Heart left ventricle (tissue), 16 donors: ENCODE measurements around the gene C1orf122. TPM values are rescaled to one million over a fixed set of nuclear protein-coding genes. Genes with fewer than 3 reads are reported as not detected.

Source experiments
- ATAC-seq, 4 donors: fragments of 200-7000 bp; cut with Tn5 transposase; one replicate each; pipeline ENCODE4 v1.9.1; 2020 to 2022; ENCODE audit warnings: moderate library complexity in 4 of 4, mild to moderate bottlenecking in 3 of 4, moderate number of reproducible peaks in 1 of 4
- DNase-seq, 5 donors: peaks; one replicate each; pipeline ENCODE4 v3.0.0-alpha.2; 2020
- H3K27ac ChIP-seq, 12 donors: fragments of 200-600 bp; sonication (generic) in 4 of 12; one replicate each; pipeline versions ENCODE4 v1.5.0 to v1.8.0; 2016 to 2022; ENCODE audit warnings: mild to moderate bottlenecking in 2 of 12
- H3K27me3 ChIP-seq, 9 donors: fragments of 200-600 bp; sonication (generic) in 2 of 9; one replicate each; pipeline versions ENCODE4 v1.5.1 to v1.8.0; 2016 to 2022; ENCODE audit warnings: mild to moderate bottlenecking in 3 of 9
- H3K36me3 ChIP-seq, 9 donors: fragments of 200-600 bp; sonication (generic) in 2 of 9; one replicate each; pipeline versions ENCODE4 v1.5.0 to v1.8.0; 2018 to 2022; ENCODE audit warnings: mild to moderate bottlenecking in 2 of 9
- H3K4me1 ChIP-seq, 12 donors: fragments of 200-600 bp; sonication (generic) in 4 of 12; one replicate each; pipeline versions ENCODE4 v1.5.0 to v1.8.0; 2016 to 2022; ENCODE audit warnings: mild to moderate bottlenecking in 3 of 12
- H3K4me3 ChIP-seq, 12 donors: fragments of 200-600 bp; sonication (generic) in 4 of 12; one replicate each; pipeline versions ENCODE4 v1.5.0 to v1.8.0; 2017 to 2022; ENCODE audit warnings: mild to moderate bottlenecking in 9 of 12, moderate library complexity in 4 of 12
- H3K9me3 ChIP-seq, 12 donors: fragments of 200-600 bp; sonication (generic) in 4 of 12; one replicate each; pipeline versions ENCODE4 v1.5.0 to v1.8.0; 2016 to 2022; ENCODE audit warnings: mild to moderate bottlenecking in 1 of 12
- CTCF ChIP-seq, 12 donors: fragments of 200-600 bp; sonication (generic) in 4 of 12; IDR thresholded peaks; one replicate each; pipeline versions ENCODE4 v1.5.0 to v1.8.0; 2018 to 2022; ENCODE audit warnings: antibody characterized with exemption in 12 of 12, mild to moderate bottlenecking in 5 of 12
- POLR2A ChIP-seq, 2 donors: fragments of 450-650 bp; IDR thresholded peaks; one replicate each; pipeline ENCODE4 v1.6.1; 2017; ENCODE audit warnings: antibody characterized with exemption in 2 of 2, mild to moderate bottlenecking in 2 of 2, moderate library complexity in 2 of 2
- WGBS, 4 donors: extraction: QIAGEN DNeasy Blood & Tissue Kit in 2 of 4; methylation state at CpG; one replicate each; pipeline versions ENCODE4 v1.1.5 to v1.1.7; 2013 to 2018; 5-methylcytosine and 5-hydroxymethylcytosine counted together
- intact Hi-C, 10 donors: fragments of 100-400 bp; cut with DNase I; formaldehyde crosslinking; loops; one replicate each; pipeline versions ENCODE4 v1.11.1 to v1.14.2; 2022
- polyA plus RNA-seq, 2 donors: library from polyadenylated mRNA; stranded (reverse); fragments of 200-250 nt; gene quantifications; one replicate each; pipeline ENCODE4 v1.2.3, GENCODE V29; 2013
- total RNA-seq, 9 donors: library from RNA; depleted of rRNA in 2 of 9; stranded (reverse); fragments of >200 nt in 2 of 9; fragmentation: NEBNext Ultra II Directional in 3 of 9; extraction: Animal tissue kit (Norgen Biotek cat#: 25700) in 3 of 9; gene quantifications; one replicate each; pipeline versions ENCODE4 v1.1.0 to v1.2.4, GENCODE V29; 2016 to 2023
- donor health status: ischemic (EF 13 %, LVEDD 7.1; RV severe dilation, severe dysfunction).
- donor health status: healthy with polysubstance abuse.
- donor health status: DM: no; HTN: yes; CAD: no.
- donor health status: DM: no; HTN: no; CAD: no.
- donor health status: ischemic (EF 25% LVEDD 6.9; RV normal size, moderate dysfunction).
- donor health status: ischemic (EF 25% LVEDD 5.7; RV mildly dilated, moderate dysfunction).
- donor health status: healthy.
- donor health status: DM: yes; HTN: yes; CAD: no.
- donor health status: ischemic (EF 35%, LVEDD 5.7; RV mildly dilated, moderate dysfunction).
- donor health status: nonischemic (EF 11% LVEDD 7.7; RV severe dilation, severe dysfunction).
- donor health status: DM: yes; HTN: yes; CAD: no.
- donor health status: PGD.
- donor health status: ischemic (EF 29% LVEDD 5.4; RV normal size, mild dysfunction).
- donor health status: nonischemic (EF 23%, LVEDD 6.1; RV moderate dilation, normal function).

The C1orf122 gene
- total and polyA plus RNA-seq, 11 donors: 29.1 to 93.0 (median 44.0) TPM

- peaks cover 0 to 31% (median 4%) of the 10 kb centered on the region in 9 donors for H3K36me3 ChIP-seq
- no peak for ATAC-seq
- no peak for DNase-seq
- TF ChIP-seq POLR2A (IDR thresholded peaks at IDR 0.05) (no peak), CTCF (IDR thresholded peaks at IDR 0.05) (no peak)
- H3K9me3 ChIP-seq: no peaks in the 10 kb centered on the region
- intact Hi-C loops: no loop called here
- H3K27me3 ChIP-seq: no peaks in the 10 kb centered on the region
- peak overlapping the region in 1 of 12 donors; percentile 66 for H3K27ac ChIP-seq
- no peak overlapping the region for H3K4me3 ChIP-seq
- peaks cover 0 to 68% (median 3%) of the 10 kb centered on the region in 12 donors for H3K4me1 ChIP-seq
- 76 to 82% (median 77%) methylated on average over 3 of the region's 3 CpGs for WGBS, 4 donors
Measured at GRCh38 chr1:37845786-37846185, 38.2 kb downstream of the C1orf122 start.

- intact Hi-C loops: no loop called here
- Histone ChIP-seq H3K4me1 (peaks cover 0 to 78% (median 7%) of the 10 kb centered on the region in 12 donors), H3K9me3 (no peaks in the 10 kb centered on the region), H3K27me3 (no peaks in the 10 kb centered on the region), H3K27ac (peak overlapping the region in 1 of 12 donors; percentile 66), H3K36me3 (peaks cover 0 to 26% (median 0%) of the 10 kb centered on the region in 9 donors), H3K4me3 (peak overlapping the region in 1 of 12 donors; percentile 12)
- TF ChIP-seq POLR2A (IDR thresholded peaks at IDR 0.05) (no peak), CTCF (IDR thresholded peaks at IDR 0.05) (no peak)
- 76 to 89% (median 82%) methylated on average over 4 of the region's 4 CpGs for WGBS, 4 donors
- ATAC-seq: no peak
- DNase-seq: no peak
Measured at GRCh38 chr1:37846647-37847339, 39.2 kb downstream of the C1orf122 start.

GRCh38 chr1:37849480-37849879 lies 41.9 kb downstream of the C1orf122 start:
- Histone ChIP-seq H3K27me3 (no peaks in the 10 kb centered on the region), H3K9me3 (no peaks in the 10 kb centered on the region), H3K36me3 (peaks cover 0 to 42% (median 9%) of the 10 kb centered on the region in 9 donors), H3K27ac (peak overlapping the region in 1 of 12 donors; percentile 77), H3K4me1 (peaks cover 0 to 95% (median 12%) of the 10 kb centered on the region in 12 donors), H3K4me3 (no peak overlapping the region)
- intact Hi-C loops: no loop called here
- WGBS, 4 donors: 94 to 98% (median 96%) methylated on average over 3 of the region's 3 CpGs
- ATAC-seq: no peak
- DNase-seq: no peak
- TF ChIP-seq POLR2A (IDR thresholded peaks at IDR 0.05) (no peak), CTCF (IDR thresholded peaks at IDR 0.05) (no peak)

GRCh38 chr1:37850352-37850955 lies 42.9 kb downstream of the C1orf122 start:
- ATAC-seq (no peak), DNase-seq (no peak)
- intact Hi-C loops: loop anchor here in 2 of 10 donors (10.0 kb wide), 2 partner anchors 46 to 156 kb away; partner anchors contain the start of genes C1orf122 (in 1 of the 2), CDCA8 (in 1 of the 2) and YRDC (in 1 of the 2)
- TF ChIP-seq POLR2A (IDR thresholded peaks at IDR 0.05) (no peak), CTCF (IDR thresholded peaks at IDR 0.05) (no peak)
- peaks cover 0 to 91% (median 14%) of the 10 kb centered on the region in 12 donors for H3K4me1 ChIP-seq
- peak overlapping the region in 1 of 12 donors; percentile 77 for H3K27ac ChIP-seq
- H3K27me3 ChIP-seq: no peaks in the 10 kb centered on the region
- H3K9me3 ChIP-seq: no peaks in the 10 kb centered on the region
- no peak overlapping the region for H3K4me3 ChIP-seq
- H3K36me3 ChIP-seq: peaks cover 0 to 52% (median 19%) of the 10 kb centered on the region in 9 donors
- 89 to 93% (median 90%) methylated on average over 6 of the region's 6 CpGs for WGBS, 4 donors
